NCI-H226 (cell line): Measurements from ENCODE around the gene RSRC2.
"Not testable (repeated sequence)": the region's sequence is repeated elsewhere in the genome, so short reads cannot be mapped to it uniquely, and the experiment has no call there.

Experiments used
- DNase-seq: peaks from one replicate; pipeline ENCODE4 v3.0.0-alpha.2; 2015

The RSRC2 gene

DNA sequence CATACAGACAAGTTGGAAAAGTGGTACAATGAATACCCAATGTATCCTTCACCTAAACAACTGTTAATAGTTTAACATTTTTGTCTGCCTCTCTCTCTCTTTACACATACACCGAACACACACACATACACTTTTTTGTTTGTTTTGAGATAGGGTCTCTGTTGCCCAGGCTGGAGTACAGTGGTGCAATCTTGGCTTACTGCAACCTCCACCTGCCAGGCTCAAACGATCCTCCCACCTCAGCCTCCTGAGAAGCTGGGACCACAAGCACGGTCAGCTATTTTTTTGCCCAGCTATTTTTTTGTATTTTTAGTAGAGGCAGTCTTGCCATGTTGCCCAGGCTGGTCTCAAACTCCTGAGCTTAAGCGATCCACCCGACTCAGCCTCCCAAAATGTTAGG, 42.8 kb downstream of the RSRC2 start:
- no peak for DNase-seq

DNA sequence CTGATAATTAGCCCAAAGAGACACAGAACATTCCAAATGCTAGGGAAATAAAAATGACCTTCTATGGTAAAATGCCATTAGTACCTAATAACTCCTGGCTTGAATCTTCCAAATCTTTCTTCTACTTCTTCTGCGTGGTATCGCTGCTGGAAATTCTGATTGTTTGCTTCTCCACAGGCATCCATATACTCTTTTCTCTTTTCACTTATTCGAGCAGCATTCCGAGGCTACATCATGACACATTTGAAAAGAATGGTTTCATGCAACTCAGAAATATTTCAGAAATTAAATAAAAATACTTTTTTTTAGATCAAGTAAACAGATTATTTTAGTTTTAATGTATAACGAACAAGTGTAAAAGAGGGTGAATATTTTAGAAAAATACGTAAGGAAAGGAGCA, 44.9 kb downstream of the RSRC2 start:
- no peak for DNase-seq

DNA sequence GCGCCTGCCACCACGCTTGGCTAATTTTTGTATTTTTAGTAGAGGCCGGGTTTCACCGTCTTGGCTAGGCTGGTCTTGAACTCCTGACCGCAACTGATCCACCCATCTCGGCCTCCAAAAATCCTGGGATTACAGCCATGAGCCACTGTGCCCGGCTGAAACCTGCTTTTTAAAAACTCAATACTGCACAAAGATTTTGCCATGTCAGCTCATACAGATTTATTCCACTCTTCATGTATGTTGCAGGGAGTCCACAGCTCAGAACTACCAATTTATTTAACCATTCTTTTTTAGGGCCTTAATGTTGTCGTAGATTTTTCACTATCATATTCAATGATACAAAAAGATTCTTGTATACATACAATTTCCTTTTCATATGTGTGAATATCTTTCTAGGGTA, 46.0 kb downstream of the RSRC2 start:
- no peak for DNase-seq

DNA sequence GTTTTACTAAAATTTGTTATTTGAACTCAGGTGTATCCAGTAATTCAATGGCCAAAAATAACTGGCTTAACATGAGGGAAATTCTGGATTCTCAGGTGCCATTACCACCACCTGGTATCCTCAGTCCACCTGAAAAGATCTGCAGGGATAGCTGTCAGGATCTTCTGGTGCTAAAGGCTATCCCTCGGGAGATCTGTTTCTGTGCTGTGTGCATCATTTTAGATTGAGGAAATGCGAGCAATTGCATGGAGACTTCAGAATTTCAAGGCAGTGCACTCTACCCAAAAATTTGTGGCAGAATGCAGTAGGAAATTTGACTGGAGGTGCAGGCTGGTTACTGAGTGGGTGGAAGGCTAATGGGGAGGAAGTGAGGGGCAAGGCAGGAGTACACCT, 52.4 kb downstream of the RSRC2 start:
- no peak for DNase-seq

DNA sequence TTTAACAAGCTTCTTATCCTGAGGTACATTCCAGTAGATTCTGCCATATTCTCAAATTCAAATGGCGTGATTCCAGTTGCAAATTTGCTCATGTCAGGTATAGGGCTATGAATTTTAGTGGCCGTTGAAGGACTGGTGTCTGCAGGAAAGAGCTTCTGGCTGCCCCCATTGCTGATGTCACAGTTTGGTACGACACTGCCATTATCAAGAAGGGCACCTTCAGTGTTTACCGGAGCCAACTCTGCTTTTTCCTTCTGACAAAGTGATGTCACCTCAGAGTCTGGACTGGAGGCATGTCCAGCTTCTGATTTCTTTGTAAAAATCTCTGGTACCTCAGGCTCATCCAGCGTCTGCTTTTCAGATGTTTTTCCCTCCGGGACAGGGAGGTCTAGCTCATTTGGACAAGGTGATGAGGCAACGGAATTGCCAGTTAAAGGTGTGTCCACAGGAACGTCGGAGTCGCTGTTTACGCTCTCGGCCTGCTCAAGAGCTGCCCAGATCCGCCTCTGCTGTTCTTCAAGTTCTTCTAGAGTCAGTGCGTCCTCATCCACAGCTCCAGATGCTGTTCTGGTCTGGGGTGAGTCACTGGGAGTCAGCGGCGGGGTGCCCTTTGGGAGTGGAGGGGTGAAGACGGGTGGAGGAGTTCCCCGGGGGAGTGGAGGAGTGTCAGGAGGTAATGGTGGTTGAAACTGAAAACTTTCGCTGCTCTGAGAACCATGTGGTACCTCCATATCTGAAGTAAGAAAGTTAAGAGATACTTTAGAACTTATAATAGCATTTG, 53.0 kb downstream of the RSRC2 start:
- DNase-seq: peak; percentile 93

DNA sequence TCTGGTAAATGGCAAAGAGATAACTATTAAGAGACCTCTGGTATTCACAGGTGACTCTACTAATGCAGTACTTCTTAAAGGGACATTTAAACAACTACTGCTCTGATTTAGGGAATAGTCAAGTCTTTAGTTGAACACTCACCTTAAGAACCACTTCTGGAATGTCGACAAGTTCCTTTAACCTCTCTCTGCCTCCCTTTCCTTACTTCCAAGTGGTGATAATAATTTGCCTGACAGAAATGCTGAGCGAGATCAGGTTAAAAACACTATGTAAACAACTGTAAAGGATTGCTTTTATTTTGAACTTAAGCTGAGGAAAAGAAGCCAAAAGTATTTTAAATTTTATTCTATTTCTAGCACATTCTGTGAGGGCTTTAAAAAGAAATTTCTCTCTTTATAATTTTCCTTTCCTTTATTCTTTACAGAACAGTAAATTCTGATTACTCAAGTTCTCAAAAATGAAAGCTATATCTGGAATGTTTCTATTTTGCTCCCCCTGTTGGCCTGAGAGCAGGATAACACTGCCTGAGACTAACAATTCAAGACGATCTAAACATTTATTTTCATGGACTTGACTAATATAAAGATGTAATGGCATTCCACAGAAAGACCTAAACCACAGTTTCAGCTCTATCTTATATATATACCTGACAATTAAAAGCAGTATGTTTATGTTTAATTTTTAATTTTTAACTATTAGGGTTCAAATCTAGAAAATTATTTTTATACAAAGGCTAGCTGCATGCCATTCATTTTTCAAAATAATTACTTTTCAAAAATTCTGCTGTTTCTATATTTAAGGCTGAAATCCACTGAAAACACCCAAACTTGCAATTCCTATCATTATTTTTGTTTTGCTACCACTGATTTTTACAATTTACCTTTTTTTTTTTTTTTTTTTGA, 55.2 kb downstream of the RSRC2 start:
- DNase-seq: peak; percentile 23

DNA sequence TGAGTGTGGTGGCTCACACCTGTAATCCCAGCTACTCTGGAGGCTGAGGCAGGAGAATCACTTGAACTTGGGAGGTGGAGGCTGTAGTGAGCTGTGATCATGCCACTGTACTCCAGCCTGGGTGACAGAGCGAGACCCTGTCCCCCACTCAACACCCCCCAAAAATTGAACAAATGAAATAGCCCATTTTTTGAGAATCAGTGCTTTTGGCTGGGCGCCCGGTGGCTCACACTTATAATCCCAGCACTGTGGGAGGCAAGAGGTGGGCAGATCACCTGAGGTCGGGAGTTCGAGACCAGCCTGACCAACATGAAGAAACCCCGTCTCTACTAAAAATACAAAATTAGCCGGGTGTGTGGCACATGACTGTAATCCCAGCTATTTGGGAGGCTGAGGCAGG, 56.2 kb downstream of the RSRC2 start:
- not testable (repeated sequence) for DNase-seq

DNA sequence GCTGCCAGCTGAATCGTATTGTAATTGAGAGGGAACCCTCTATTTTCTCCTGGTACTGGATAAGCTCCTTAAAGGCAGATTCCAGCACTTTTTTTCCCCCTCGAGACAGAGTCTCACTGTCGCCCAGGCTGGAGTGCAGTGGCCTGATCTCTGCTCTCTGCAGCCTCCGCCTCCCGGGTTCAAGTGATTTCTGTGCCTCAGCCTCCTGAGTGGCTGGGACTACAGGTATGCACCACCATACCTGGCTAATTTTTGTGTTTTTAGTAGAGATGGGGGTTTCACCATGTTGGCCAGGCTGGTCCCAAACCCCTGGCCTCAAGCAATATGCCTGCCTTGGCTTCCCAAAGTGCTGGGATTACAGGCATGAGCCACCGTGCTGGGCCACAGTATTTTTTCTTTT, 56.9 kb downstream of the RSRC2 start:
- DNase-seq: not testable (repeated sequence)

DNA sequence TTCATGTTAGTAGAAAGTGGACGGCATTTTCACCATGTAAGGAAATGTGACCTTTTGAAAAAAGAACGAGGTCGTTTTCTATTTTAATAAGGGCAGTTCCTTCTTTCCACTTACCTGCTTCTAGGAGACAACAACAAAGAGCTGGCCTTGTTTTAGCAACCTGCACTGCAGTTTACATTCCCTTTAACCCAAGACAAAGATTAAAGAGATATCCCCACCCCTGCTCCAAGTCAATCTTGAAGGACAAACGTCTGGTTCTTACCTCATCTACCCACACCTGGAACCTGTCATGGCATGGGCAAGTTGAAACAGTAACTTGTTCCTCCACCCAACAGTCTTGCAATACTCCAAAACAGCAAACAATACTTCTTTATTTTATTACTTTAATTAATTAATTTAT, 58.8 kb downstream of the RSRC2 start:
- DNase-seq: no peak

DNA sequence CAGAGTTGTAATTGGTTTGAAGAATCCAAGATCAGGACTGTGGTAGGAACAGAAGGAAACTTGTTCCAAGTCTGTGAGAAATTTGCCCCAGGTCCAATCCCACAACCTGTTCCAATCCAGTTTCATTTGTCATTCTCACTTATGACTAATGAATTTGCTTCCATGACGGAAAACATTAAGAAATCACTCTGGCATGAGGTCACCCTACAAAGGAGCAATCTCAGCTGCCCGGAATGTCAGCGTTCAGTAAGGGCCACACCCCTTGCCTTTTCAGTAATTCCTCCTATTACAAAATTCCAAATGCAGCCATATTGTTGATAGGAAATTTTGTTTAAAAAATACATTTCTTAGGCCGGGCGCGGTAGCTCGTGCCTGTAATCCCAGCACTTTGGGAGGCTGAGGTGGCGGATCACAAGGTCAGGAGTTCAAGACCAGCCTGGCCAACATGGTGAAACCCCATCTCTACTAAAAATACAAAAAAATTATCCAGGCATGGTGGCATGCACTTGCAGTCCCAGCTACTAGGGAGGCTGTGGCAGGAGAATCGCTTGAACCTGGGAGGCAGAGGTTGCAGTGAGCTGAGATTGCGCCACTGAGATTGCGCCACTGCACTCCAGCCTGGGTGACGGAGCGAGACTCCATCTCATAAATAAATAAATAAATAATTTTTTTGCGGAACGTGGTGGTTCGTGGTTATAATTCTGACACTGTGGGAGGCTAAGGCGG, 62.3 kb downstream of the RSRC2 start:
- peak; percentile 94 for DNase-seq

DNA sequence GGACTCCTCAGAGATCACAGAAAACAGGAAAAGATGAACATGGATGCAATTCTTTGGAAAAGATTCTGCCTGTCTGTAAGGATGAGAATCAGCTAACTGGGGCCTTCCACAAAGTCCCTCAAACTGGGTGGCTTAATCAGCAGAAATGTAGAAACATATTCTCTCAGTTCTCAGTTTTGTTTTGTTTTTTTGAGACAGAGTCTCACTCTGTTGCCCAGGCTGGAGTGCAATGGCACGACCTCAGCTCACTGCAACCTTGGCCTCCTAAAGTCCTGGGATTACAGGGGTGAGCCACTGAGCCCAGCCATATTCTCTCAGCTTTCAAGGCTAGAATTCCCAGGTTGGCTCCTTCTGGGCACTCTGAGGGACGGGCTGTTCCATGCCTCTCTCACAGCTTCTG, 66.1 kb downstream of the RSRC2 start:
- no peak for DNase-seq

DNA sequence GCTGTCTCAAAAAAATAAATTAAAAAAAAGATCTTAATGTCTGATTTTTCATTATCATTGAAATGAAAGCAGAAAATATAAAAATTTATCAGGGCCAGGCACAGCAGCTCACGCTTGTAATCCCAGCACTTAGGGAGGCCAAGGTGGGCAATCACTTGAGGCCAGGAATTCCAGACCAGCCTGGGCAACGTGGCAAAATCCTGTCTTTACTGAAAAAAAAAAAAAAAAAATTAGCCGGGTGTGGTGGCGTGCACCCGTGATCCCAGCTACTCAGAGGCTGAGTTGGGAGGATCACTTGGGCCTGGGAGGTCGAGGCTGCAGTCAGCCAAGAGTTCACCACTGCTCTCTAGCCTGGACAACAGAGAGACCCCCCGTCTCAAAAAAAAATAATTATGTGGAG, 66.7 kb downstream of the RSRC2 start:
- no peak for DNase-seq

DNA sequence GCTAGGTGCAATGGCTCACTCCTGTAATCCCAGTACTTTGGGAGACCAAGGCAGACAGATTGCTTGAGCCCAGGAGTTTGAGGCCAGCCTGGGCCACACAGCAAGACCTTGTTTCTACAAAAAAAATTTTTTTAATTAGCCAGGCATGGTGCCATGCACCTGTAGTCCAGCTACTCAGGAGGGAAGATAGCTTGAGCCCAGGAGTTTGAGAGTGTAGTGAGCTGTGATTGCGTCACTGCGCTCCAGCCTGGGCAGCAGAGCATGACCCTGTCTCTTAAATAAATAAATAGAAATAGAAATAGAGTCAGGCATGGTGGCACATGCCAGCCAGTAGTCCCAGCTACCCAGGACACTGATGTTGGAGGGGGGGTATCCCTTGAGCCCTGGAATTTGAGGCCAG, 67.5 kb downstream of the RSRC2 start:
- no peak for DNase-seq

DNA sequence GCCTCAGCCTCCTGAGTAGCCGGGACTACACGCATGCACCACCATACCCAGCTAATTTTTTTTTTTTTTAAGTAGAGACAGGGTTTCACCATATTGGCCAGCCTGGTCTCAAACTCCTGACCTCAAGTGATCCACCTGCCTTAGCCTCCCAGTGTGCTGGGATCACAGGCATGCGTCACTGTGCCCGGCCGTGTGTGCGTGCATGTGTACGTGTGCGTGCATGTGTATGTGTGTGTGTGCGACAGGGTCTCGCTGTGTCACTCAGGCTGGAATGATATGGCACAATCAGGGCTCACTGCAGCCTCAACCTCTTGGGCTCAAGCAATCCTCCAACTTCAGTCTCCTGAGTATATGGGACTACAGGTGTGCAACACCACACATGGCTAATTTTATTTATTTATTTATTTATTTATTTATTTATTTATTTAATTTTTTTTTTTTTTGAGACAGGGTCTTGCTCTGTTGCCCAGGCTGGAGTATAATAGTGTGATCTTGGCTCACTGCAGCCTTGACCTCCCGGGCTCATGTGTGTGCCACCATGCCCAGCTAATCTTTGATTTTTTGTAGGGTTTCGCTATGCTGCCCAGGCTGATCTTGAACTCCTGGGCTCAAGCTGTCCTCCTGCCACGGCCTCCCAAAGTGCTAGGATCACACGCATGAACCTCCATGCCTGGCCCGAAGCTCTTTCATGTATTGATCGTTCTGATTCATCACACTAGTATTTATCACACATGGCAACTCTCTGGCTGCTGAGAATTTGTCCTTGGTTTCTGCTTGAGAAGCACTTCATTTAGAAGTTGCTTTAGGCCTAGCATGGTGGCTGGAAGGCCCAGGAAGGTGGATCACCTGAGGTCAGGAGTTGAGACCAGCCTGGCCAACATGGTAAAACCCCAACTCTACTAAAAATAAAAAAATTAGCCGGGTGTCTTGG, 68.4 kb downstream of the RSRC2 start:
- DNase-seq: no peak

DNA sequence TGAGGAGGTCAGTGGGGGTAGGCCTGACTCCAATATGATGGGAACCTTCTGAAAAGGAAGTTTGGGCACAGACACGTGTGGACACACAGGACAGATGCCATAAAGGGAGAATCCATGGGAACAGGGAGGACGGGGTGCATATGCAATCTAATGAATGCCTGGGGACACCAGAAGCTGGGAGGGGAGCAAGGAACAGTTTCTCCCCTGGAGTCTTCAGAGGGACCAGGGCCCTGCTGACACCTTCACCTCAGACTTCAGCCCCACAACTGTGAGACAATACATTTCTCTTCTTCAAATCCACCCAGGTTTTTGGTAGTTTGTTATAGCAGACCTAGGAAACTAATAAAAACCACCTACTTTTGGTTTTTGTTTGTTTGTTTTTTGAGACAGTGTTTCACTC, 69.1 kb downstream of the RSRC2 start:
- DNase-seq: no peak

DNA sequence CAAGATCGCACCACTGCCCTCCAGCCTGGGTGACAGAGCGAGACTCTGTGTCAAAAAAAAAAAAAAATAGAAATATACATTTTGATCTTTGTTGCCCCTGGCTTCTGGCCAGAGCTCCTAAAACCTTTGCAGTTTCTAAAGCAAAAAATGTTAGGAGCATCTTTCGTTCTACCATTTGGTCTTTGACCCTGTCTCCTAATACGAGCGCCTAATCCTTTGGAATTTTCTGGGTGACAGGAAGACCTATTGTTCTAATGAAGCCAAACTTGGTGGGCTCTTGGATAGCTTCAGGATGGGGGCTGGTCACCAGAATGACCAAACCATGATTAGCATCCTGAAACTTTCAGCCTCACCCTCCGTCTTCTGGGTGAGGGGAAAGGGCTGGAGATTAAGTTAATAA, 72.0 kb downstream of the RSRC2 start:
- no peak for DNase-seq

DNA sequence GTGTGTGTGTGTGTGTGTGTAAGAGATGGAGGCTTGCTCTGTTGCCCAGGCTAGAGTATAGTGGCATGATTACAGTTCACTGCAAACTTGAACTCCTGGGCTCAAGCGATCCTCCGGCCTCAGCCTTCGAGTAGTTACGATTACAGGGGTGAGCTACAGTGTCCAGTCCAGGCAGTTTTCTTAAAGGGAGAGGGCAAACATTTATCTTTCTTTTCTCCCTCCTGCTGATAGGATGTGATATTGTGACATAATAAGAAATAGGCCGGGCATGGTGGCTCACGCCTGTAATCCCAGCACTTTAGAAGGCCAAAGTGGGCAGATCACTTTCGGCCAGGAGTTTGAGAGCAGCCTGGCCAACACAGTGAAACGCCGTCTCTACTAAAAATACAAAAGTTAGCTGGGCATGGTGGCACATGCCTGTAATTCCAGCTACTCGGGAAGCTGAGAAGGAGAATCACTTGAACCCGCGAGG, 72.5 kb downstream of the RSRC2 start:
- no peak for DNase-seq
